Measurements from ENCODE around the gene TANGO6.

Gene TANGO6

GRCh38 chr16:68866933-68867332, 23.6 kb downstream of the TANGO6 start:
- TF ChIP-seq CTCF (IDR thresholded peaks at IDR 0.05; ENCODE audit: low read depth, low read length), result no peak
- no peak overlapping the region for H3K4me3 ChIP-seq (ENCODE audit: low read depth, low read length)

GRCh38 chr16:68869492-68870088, 26.3 kb downstream of the TANGO6 start:
- no peak for TF ChIP-seq CTCF (IDR thresholded peaks at IDR 0.05; ENCODE audit: low read depth, low read length)
- H3K4me3 ChIP-seq (ENCODE audit: low read depth, low read length), result no peak overlapping the region

GRCh38 chr16:68873635-68874471, 30.5 kb downstream of the TANGO6 start:
- no peak for TF ChIP-seq CTCF (IDR thresholded peaks at IDR 0.05; ENCODE audit: low read depth, low read length)
- no peak overlapping the region for H3K4me3 ChIP-seq (ENCODE audit: low read depth, low read length)

GRCh38 chr16:68875871-68876270, 32.5 kb downstream of the TANGO6 start:
- TF ChIP-seq CTCF (IDR thresholded peaks at IDR 0.05; ENCODE audit: low read depth, low read length), result no peak
- H3K4me3 ChIP-seq (ENCODE audit: low read depth, low read length), result no peak overlapping the region

GRCh38 chr16:68883685-68884084, 40.4 kb downstream of the TANGO6 start:
- TF ChIP-seq CTCF (IDR thresholded peaks at IDR 0.05; ENCODE audit: low read depth, low read length), result no peak
- no peak overlapping the region for H3K4me3 ChIP-seq (ENCODE audit: low read depth, low read length)

GRCh38 chr16:68884401-68884800, 41.1 kb downstream of the TANGO6 start:
- no peak for TF ChIP-seq CTCF (IDR thresholded peaks at IDR 0.05; ENCODE audit: low read depth, low read length)
- H3K4me3 ChIP-seq (ENCODE audit: low read depth, low read length), result no peak overlapping the region

Data from WI38 (cell line).